Measurements from ENCODE around the gene WSB1. TPM values are rescaled to one million over a fixed set of nuclear protein-coding genes. Genes with fewer than 3 reads are reported as not detected.

Gene WSB1
- total and polyA plus RNA-seq, 7 donors: 32.4 to 53.6 (median 41.3) TPM

DNA sequence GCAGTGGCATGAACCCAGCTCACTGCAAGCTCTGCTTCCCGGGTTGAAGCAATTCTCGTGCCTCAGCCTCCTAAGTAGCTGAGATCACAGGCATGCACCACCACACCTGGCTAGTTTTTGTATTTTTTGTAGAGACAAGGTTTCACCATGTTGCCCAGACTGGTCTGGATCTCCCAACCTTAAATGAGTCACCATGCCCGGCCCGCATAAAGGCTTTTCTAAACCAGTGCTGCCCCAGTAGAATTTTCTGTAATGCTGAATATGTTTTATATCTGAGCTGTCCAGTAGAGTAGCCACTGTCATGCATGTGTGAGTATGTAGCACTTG lies 36.9 kb upstream of the WSB1 start:
- no peaks in the 10 kb centered on the region for H3K9me3 ChIP-seq
- H3K4me3 ChIP-seq: no peak overlapping the region
- DNase-seq (no peak), ATAC-seq (no peak)
- no peaks in the 10 kb centered on the region for H3K36me3 ChIP-seq (ENCODE audit: insufficient read depth in 1 of 2, low read depth in 1 of 2)
- H3K4me1 ChIP-seq: no peaks in the 10 kb centered on the region
- TF ChIP-seq, protein P1, sequence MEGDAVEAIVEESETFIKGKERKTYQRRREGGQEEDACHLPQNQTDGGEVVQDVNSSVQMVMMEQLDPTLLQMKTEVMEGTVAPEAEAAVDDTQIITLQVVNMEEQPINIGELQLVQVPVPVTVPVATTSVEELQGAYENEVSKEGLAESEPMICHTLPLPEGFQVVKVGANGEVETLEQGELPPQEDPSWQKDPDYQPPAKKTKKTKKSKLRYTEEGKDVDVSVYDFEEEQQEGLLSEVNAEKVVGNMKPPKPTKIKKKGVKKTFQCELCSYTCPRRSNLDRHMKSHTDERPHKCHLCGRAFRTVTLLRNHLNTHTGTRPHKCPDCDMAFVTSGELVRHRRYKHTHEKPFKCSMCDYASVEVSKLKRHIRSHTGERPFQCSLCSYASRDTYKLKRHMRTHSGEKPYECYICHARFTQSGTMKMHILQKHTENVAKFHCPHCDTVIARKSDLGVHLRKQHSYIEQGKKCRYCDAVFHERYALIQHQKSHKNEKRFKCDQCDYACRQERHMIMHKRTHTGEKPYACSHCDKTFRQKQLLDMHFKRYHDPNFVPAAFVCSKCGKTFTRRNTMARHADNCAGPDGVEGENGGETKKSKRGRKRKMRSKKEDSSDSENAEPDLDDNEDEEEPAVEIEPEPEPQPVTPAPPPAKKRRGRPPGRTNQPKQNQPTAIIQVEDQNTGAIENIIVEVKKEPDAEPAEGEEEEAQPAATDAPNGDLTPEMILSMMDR (IDR thresholded peaks at IDR 0.05): no peak
- no peak overlapping the region for H3K27ac ChIP-seq
- H3K27me3 ChIP-seq (ENCODE audit: insufficient read depth in 3 of 3, low read length in 2 of 3): no peaks in the 10 kb centered on the region
- intact Hi-C loops (cut with DNase I): no loop called here
- WGBS, 3 donors: 65 to 76% (median 73%) methylated on average over 4 of the region's 4 CpGs

GRCh38 chr17:27259356-27259755 lies 34.6 kb upstream of the WSB1 start:
- TF ChIP-seq, protein P1 (IDR thresholded peaks at IDR 0.05): no peak
- H3K36me3 ChIP-seq (ENCODE audit: insufficient read depth in 1 of 2, low read depth in 1 of 2): no peaks in the 10 kb centered on the region
- intact Hi-C loops (cut with DNase I): no loop called here
- no peaks in the 10 kb centered on the region for H3K27me3 ChIP-seq (ENCODE audit: insufficient read depth in 3 of 3, low read length in 2 of 3)
- H3K9me3 ChIP-seq: no peaks in the 10 kb centered on the region
- ATAC-seq (no peak), DNase-seq (no peak)
- H3K4me3 ChIP-seq: no peak overlapping the region
- WGBS, 3 donors: 87 to 91% (median 91%) methylated on average over 4 of the region's 4 CpGs
- H3K4me1 ChIP-seq: no peaks in the 10 kb centered on the region
- H3K27ac ChIP-seq: no peak overlapping the region

GRCh38 chr17:27263386-27263785 lies 30.5 kb upstream of the WSB1 start:
- Histone ChIP-seq H3K27me3 (ENCODE audit: insufficient read depth in 3 of 3, low read length in 2 of 3) (no peaks in the 10 kb centered on the region), H3K36me3 (ENCODE audit: insufficient read depth in 1 of 2, low read depth in 1 of 2) (no peaks in the 10 kb centered on the region), H3K27ac (no peak overlapping the region), H3K4me3 (no peak overlapping the region), H3K4me1 (no peaks in the 10 kb centered on the region), H3K9me3 (no peaks in the 10 kb centered on the region)
- 69 to 72% (median 71%) methylated on average over 5 of the region's 5 CpGs for WGBS, 3 donors
- ATAC-seq (no peak), DNase-seq (no peak)
- TF ChIP-seq, protein P1 (IDR thresholded peaks at IDR 0.05): no peak
- intact Hi-C loops (cut with DNase I): no loop called here

DNA sequence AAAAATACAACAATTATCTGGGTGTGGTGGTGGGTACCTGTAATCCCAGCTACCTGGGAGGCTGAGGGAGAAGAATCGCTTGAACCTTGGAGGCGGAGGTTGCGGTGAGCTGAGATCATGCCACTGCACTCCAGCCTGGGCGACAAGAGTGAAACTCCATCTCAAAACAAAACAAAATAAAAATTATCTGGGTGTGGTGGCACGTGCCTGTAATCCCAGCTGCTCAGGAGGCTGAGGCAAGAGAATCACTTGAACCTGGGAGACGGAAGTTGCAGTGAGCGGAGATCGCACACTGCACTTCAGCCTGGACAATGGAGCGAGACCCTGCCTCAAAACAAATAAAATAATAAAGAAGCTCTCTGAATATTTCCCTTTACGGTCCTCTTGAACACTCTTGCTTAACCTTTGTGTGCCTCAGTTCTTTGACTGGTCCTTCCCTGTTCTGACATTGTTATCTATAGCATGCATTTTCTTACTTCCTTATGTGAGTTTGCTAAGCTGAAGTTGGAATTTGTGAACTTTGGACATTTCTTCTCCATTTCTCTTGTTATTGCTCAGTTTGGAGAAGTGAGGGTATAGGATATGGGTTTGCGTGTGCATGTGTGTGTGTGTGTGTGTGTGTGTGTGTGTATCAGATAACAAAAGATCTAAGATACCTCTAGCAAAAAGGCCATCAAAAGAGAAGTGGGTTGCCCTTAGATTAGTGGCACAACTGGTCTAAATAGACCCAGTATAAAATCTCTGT lies 29.7 kb upstream of the WSB1 start:
- TF ChIP-seq, protein P1 (IDR thresholded peaks at IDR 0.05): no peak
- Histone ChIP-seq H3K4me1 (no peaks in the 10 kb centered on the region), H3K36me3 (ENCODE audit: insufficient read depth in 1 of 2, low read depth in 1 of 2) (no peaks in the 10 kb centered on the region), H3K27me3 (ENCODE audit: insufficient read depth in 3 of 3, low read length in 2 of 3) (no peaks in the 10 kb centered on the region), H3K27ac (no peak overlapping the region), H3K9me3 (no peaks in the 10 kb centered on the region), H3K4me3 (no peak overlapping the region)
- intact Hi-C loops (cut with DNase I): no loop called here
- ATAC-seq (no peak), DNase-seq (no peak)
- 86 to 91% (median 88%) methylated on average over 11 of the region's 11 CpGs for WGBS, 3 donors

- no peaks in the 10 kb centered on the region for H3K9me3 ChIP-seq
- H3K36me3 ChIP-seq (ENCODE audit: insufficient read depth in 1 of 2, low read depth in 1 of 2): no peaks in the 10 kb centered on the region
- no peak overlapping the region for H3K27ac ChIP-seq
- no peak for DNase-seq
- peak in 1 of 4 donors; percentile 26 for ATAC-seq
- 72 to 85% (median 82%) methylated on average over 1 of the region's 1 CpG for WGBS, 3 donors
- no peaks in the 10 kb centered on the region for H3K4me1 ChIP-seq
- TF ChIP-seq, protein P1 (IDR thresholded peaks at IDR 0.05): no peak
- intact Hi-C loops (cut with DNase I): no loop called here
- no peak overlapping the region for H3K4me3 ChIP-seq
- H3K27me3 ChIP-seq (ENCODE audit: insufficient read depth in 3 of 3, low read length in 2 of 3): no peaks in the 10 kb centered on the region
Measured at GRCh38 chr17:27265333-27265732, 28.6 kb upstream of the WSB1 start.
